Glutamatergic neuron (in vitro differentiated cells): ENCODE results near the gene GMDS. TPM values are rescaled to one million over a fixed set of nuclear protein-coding genes. Genes with fewer than 3 reads are reported as not detected.

Experiments
- DNase-seq: peaks from one replicate; pipeline ENCODE4 v3.0.0; 2022
- H3K27ac Mint-ChIP-seq: one replicate; pipeline ENCODE4 v1.8.0; 2020; ENCODE audit warnings: mild to moderate bottlenecking, mixed read lengths, inconsistent platforms; ENCODE audit not compliant: unreplicated experiment
- H3K27me3 Mint-ChIP-seq: one replicate; pipeline ENCODE4 v1.8.0; 2020; ENCODE audit warnings: mild to moderate bottlenecking, moderate library complexity, mixed read lengths, inconsistent platforms; ENCODE audit not compliant: unreplicated experiment
- H3K36me3 Mint-ChIP-seq: one replicate; pipeline ENCODE4 v1.8.0; 2020; ENCODE audit warnings: mild to moderate bottlenecking, mixed read lengths, inconsistent platforms; ENCODE audit not compliant: unreplicated experiment
- H3K4me1 Mint-ChIP-seq: one replicate; pipeline ENCODE4 v1.8.0; 2020; ENCODE audit warnings: mild to moderate bottlenecking, low read depth, mixed read lengths, inconsistent platforms; ENCODE audit not compliant: unreplicated experiment
- H3K4me3 Mint-ChIP-seq: one replicate; pipeline ENCODE4 v1.8.0; 2020; ENCODE audit warnings: mild to moderate bottlenecking, mixed read lengths, inconsistent platforms; ENCODE audit not compliant: unreplicated experiment
- H3K9me3 Mint-ChIP-seq: one replicate; pipeline ENCODE4 v1.8.0; 2020; ENCODE audit warnings: mild to moderate bottlenecking, moderate library complexity, mixed read lengths, inconsistent platforms; ENCODE audit not compliant: unreplicated experiment
- total RNA-seq: library from RNA; stranded (reverse); fragmentation: NEBNext Ultra II Directional; extraction: Animal tissue kit (Norgen Biotek cat#: 25700); gene quantifications from one replicate; pipeline ENCODE4 v1.2.1, GENCODE V29; 2021; ENCODE audit not compliant: unreplicated experiment
- TF ChIP-seq, protein P1 (sequence below): fragments of 200-600 bp; sonication (generic); IDR thresholded peaks from one replicate; pipeline ENCODE4 v1.5.0; 2021; ENCODE audit not compliant: partially characterized antibody, unreplicated experiment

The GMDS gene
- total RNA-seq, 1 donor from 2014 or later = 8.9 TPM

DNA sequence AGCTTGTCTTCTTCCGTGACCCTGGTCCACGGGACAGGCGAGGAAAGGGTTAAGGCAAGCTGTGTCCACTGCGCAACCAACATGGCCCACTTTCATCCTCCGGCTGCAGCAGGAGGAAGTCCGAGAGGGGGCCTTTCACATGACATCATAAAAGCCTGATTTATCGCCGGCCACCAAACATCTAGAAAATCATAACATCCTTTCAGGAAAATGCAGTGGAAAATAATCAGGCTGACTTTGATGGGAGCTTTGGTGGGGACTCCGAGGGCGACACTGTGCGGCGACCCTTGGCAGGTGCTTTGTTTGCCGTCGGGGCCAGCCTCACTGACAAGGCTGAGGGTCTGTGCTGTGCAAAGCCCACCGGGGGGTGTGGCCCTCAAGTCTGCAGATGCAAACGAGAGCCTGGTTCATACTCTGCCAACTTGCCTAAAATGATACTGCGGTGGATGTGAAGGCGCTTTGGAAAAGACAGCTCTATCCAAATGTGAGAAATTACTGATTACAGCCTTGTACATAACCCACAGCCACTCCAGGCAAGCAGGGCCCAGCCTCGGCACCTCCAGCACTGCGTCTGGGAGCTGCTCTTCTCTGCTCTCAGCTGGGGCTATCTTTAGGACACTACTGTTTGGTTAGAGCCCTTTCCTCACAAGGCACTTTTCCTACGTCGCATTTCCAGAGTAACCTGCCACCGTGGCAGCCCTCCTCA is 609.9 kb downstream of the GMDS start:
- H3K27ac Mint-ChIP-seq = no peak overlapping the region
- no peaks in the 10 kb centered on the region for H3K4me1 Mint-ChIP-seq

DNA sequence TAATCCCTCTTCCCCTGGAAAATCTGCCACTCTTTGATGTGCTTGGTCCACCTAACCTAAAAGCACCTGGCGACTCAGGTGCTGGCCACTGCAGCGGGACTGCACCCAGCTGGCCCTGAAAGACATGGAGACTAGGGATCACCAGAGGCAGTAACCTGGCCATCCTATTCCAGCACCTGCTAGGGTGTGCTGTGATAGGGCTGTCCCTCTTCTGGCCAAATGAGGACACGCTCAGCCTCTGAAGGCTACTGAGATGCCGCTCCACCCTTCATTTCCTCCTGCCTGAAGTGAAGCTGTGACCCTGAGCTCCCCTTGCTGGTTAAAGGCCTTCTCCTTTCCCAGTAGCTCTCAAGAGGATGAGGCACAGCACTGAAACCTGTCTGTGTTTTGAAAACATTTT is 611.3 kb downstream of the GMDS start:
- no peak for DNase-seq
- Mint-ChIP-seq H3K27me3 (peaks cover 6% of the 10 kb centered on the region), H3K27ac (no peak overlapping the region), H3K4me3 (no peak overlapping the region), H3K36me3 (peaks cover 4% of the 10 kb centered on the region), H3K9me3 (peaks cover 5% of the 10 kb centered on the region), H3K4me1 (no peaks in the 10 kb centered on the region)
- TF ChIP-seq, protein P1, sequence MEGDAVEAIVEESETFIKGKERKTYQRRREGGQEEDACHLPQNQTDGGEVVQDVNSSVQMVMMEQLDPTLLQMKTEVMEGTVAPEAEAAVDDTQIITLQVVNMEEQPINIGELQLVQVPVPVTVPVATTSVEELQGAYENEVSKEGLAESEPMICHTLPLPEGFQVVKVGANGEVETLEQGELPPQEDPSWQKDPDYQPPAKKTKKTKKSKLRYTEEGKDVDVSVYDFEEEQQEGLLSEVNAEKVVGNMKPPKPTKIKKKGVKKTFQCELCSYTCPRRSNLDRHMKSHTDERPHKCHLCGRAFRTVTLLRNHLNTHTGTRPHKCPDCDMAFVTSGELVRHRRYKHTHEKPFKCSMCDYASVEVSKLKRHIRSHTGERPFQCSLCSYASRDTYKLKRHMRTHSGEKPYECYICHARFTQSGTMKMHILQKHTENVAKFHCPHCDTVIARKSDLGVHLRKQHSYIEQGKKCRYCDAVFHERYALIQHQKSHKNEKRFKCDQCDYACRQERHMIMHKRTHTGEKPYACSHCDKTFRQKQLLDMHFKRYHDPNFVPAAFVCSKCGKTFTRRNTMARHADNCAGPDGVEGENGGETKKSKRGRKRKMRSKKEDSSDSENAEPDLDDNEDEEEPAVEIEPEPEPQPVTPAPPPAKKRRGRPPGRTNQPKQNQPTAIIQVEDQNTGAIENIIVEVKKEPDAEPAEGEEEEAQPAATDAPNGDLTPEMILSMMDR = no peak

More for the DNA sequence above, 609.9 kb downstream of the GMDS start:
- TF ChIP-seq, protein P1 = no peak
- H3K36me3 Mint-ChIP-seq = peaks cover 4% of the 10 kb centered on the region
- DNase-seq = no peak
- H3K9me3 Mint-ChIP-seq = peaks cover 5% of the 10 kb centered on the region
- no peak overlapping the region for H3K4me3 Mint-ChIP-seq
- peaks cover 6% of the 10 kb centered on the region for H3K27me3 Mint-ChIP-seq

DNA sequence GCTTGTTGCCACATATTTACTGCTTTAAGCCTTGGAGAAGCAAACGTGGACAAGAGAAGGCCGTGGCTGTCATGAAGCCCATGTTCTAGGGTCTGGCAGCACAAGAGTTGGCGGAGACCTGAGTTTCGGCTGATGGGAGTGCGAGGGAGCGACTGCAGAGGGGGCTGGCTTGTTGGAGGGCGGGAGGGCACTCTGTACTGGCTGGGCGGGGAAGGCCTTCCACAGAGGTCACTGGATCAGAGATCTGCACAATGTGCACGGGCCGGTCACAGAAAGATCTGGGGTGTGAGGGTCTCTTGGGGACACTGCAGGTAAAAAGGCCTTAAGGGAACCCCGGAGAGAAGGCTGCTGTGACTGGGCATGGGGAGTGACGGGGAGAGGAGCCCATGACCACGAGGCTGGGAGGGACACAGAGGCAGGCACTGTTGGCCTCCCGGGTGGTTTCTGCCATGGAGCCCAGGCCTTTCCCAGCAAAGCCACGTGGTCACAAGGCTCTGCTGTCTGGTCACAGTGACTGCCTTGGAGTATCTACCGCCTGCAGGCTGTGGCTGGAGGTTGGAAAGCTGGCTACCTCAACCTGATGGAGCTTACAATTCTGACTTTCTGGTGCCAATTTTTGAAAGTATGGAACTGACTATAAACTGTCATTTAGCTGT is 611.9 kb downstream of the GMDS start:
- H3K9me3 Mint-ChIP-seq = peaks cover 3% of the 10 kb centered on the region
- TF ChIP-seq, protein P1 = no peak
- H3K27ac Mint-ChIP-seq = no peak overlapping the region
- peaks cover 6% of the 10 kb centered on the region for H3K27me3 Mint-ChIP-seq
- H3K4me3 Mint-ChIP-seq = no peak overlapping the region
- H3K4me1 Mint-ChIP-seq = no peaks in the 10 kb centered on the region
- H3K36me3 Mint-ChIP-seq = peaks cover 4% of the 10 kb centered on the region
- DNase-seq = no peak

DNA sequence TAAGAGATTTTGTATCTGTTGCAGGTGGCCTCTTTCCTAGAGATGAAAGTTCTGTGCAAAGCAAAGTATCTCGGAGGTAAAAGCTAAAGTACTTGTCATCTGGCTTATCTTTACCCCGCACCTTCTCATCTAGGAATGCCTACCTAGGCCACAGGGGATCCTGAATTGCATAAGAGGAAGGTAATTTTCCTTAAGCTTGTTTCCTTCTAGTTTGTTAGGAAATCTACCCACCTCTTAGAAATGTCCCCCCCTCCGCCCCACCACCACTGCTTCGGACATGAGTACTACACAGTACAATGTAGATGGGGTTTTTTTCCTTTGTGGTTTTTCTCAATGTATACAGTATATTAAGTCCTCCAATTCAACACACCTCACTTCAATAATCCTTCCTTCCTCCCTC is 614.2 kb downstream of the GMDS start:
- no peak for DNase-seq
- TF ChIP-seq, protein P1 = no peak
- Mint-ChIP-seq H3K4me1 (peaks cover 15% of the 10 kb centered on the region), H3K27me3 (peaks cover 8% of the 10 kb centered on the region), H3K9me3 (peaks cover 5% of the 10 kb centered on the region), H3K4me3 (no peak overlapping the region), H3K27ac (no peak overlapping the region), H3K36me3 (peaks cover 4% of the 10 kb centered on the region)

DNA sequence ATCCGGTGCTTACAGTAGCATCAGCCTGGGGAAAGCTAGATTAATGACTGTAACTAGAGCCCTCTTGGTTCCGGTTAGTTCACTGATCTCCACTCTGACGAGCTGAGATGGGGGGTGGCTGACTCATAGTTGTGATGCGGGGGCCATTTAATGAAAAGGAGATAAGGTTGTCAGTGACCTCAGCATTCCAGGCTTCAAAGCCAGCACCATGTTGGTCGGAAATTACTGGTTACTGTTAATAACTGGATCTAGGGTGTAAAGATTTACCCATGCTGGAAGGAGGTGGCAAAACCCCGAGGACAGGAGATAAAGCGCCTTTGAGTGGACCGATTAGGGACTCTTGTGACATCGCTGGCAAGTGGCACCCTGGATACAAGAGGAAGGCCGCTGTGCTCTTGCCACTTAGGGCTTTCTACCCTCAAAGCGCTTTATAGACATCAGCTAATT is 614.6 kb downstream of the GMDS start:
- peaks cover 15% of the 10 kb centered on the region for H3K4me1 Mint-ChIP-seq
- H3K4me3 Mint-ChIP-seq = no peak overlapping the region
- peaks cover 2% of the 10 kb centered on the region for H3K9me3 Mint-ChIP-seq
- H3K27me3 Mint-ChIP-seq = peaks cover 11% of the 10 kb centered on the region
- TF ChIP-seq, protein P1 = no peak
- peaks cover 4% of the 10 kb centered on the region for H3K36me3 Mint-ChIP-seq
- no peak for DNase-seq
- no peak overlapping the region for H3K27ac Mint-ChIP-seq
